ENCODE data around the gene CETN1. TPM values are rescaled to one million over a fixed set of nuclear protein-coding genes. Genes with fewer than 3 reads are reported as not detected.

CETN1 gene
- total and polyA plus RNA-seq, 2 donors (not counting 1 experiment from before 2014, with no cell fraction given), result not detected

DNA sequence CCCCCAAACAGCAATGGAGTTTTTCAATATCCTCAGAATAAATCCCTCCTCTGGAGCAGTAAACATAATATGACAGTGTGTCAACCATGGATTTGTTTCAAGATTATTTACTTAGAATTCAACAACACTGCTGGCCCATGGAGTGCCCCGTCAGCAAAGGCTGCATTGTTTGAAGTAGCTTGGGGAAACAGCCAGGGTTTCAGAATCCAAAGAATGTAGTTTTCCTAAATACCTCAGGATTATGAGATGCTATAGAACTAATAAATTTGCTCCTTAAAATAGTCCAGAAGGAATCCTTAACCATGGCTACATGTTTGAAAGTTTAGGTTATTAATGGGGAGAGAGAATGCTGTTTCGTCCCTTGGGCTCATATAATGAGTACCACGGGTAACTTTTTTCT, 13.1 kb upstream of the CETN1 start:
- DNase-seq, result no peak
- Mint-ChIP-seq H3K4me1 (no peaks in the 10 kb centered on the region), H3K27me3 (peaks cover 7% of the 10 kb centered on the region), H3K4me3 (no peak overlapping the region), H3K27ac (no peak overlapping the region), H3K9me3 (ENCODE audit: insufficient read depth) (no peaks in the 10 kb centered on the region)
- TF ChIP-seq EZH2 (IDR thresholded peaks at IDR 0.05; ENCODE audit: borderline replicate concordance, insufficient read depth, low read depth, low read length, poor library complexity, severe bottlenecking) (no peak), CTCF (IDR thresholded peaks at IDR 0.05) (no peak)
- no CpG with 5 or more reads among the region's 3 CpGs for WGBS (ENCODE audit: insufficient coverage)
- Histone ChIP-seq H3K9me3 (ENCODE audit: control extremely low read depth in 1 of 3, control insufficient read depth in 2 of 3, insufficient read depth in 1 of 3, low read length in 2 of 3) (no peaks in the 10 kb centered on the region), H3K79me2 (ENCODE audit: control insufficient read depth, insufficient read depth, low read length) (no peaks in the 10 kb centered on the region), H3K36me3 (replicated peaks in 1 of 2; ENCODE audit: control extremely low read depth in 1 of 2, control insufficient read depth in 1 of 2, extremely low read depth in 1 of 2, insufficient read depth in 2 of 2, low read length in 1 of 2) (no peaks in the 10 kb centered on the region), H2AFZ (ENCODE audit: insufficient read depth, low read depth, low read length, poor library complexity, severe bottlenecking) (no peak overlapping the region), H3K4me1 (ENCODE audit: control insufficient read depth in 2 of 2, insufficient read depth in 2 of 2, low read length in 2 of 2) (no peaks in the 10 kb centered on the region), H4K20me1 (ENCODE audit: control insufficient read depth, insufficient read depth, low read length, poor library complexity, severe bottlenecking) (no peaks in the 10 kb centered on the region), H3K27ac (ENCODE audit: low read length in 2 of 2) (no peak overlapping the region), H3K4me3 (ENCODE audit: control extremely low read depth in 1 of 5, extremely low read depth in 1 of 5, insufficient read depth in 1 of 5, low read depth in 2 of 5, low read length in 4 of 5) (no peak overlapping the region), H3K4me2 (replicated peaks; ENCODE audit: low read depth, low read length, poor library complexity, severe bottlenecking) (no peak overlapping the region), H3K27me3 (replicated peaks in 1 of 4; ENCODE audit: control extremely low read depth in 1 of 4, control insufficient read depth in 3 of 4, insufficient read depth in 4 of 4, low read length in 3 of 4) (no peaks in the 10 kb centered on the region), H3K9ac (ENCODE audit: low read length) (no peak overlapping the region)
- POLR2A ChIA-PET, result no interaction called here
- intact Hi-C loops (cut with micrococcal nuclease), result no loop called here
- CTCF ChIA-PET, result no interaction called here
- no peak for ATAC-seq (ENCODE audit: low read depth)

DNA sequence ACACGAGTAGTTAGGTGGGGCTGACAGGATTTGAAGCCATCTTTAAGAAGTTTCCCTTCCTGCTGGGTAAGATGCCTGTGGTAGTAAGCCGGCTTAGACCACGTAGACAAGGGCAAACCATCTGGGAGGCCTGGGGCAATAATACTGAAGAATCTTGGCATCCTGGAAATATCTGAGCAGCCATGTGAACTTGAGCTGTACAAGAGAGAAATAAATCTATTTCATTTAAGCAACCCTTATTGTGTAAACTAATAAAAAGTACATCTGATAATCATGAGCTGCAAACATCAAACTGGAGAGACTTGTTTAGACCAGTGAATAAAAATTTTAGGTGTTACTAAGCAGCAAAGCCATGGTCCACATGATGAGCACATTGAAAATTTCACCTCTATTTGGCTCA, 11.4 kb upstream of the CETN1 start:
- no peaks in the 10 kb centered on the region for H3K27me3 ChIP-seq (replicated peaks in 1 of 4; ENCODE audit: control extremely low read depth in 1 of 4, control insufficient read depth in 3 of 4, insufficient read depth in 4 of 4, low read length in 3 of 4)
- no peak overlapping the region for H3K27ac ChIP-seq (ENCODE audit: low read length in 2 of 2)
- Mint-ChIP-seq H3K9me3 (ENCODE audit: insufficient read depth) (no peaks in the 10 kb centered on the region), H3K27ac (no peak overlapping the region), H3K27me3 (peaks cover 7% of the 10 kb centered on the region), H3K4me3 (no peak overlapping the region), H3K4me1 (no peaks in the 10 kb centered on the region)
- ChIA-PET CTCF (interaction anchor here (0.6 kb wide), 1 partner anchor 51 kb away, joined by 4 read pairs; no protein-coding TSS in a partner anchor), POLR2A (no interaction called here)
- no peak overlapping the region for H3K4me3 ChIP-seq (ENCODE audit: control extremely low read depth in 1 of 5, extremely low read depth in 1 of 5, insufficient read depth in 1 of 5, low read depth in 2 of 5, low read length in 4 of 5)
- ATAC-seq (ENCODE audit: low read depth), result no peak
- H2AFZ ChIP-seq (ENCODE audit: insufficient read depth, low read depth, low read length, poor library complexity, severe bottlenecking), result no peak overlapping the region
- DNase-seq, result no peak
- H3K9ac ChIP-seq (ENCODE audit: low read length), result no peak overlapping the region
- TF ChIP-seq CTCF (IDR thresholded peaks at IDR 0.05) (no peak), EZH2 (IDR thresholded peaks at IDR 0.05; ENCODE audit: borderline replicate concordance, insufficient read depth, low read depth, low read length, poor library complexity, severe bottlenecking) (no peak)
- no peak overlapping the region for H3K4me2 ChIP-seq (replicated peaks; ENCODE audit: low read depth, low read length, poor library complexity, severe bottlenecking)
- intact Hi-C loops (cut with micrococcal nuclease), result no loop called here
- no peaks in the 10 kb centered on the region for H4K20me1 ChIP-seq (ENCODE audit: control insufficient read depth, insufficient read depth, low read length, poor library complexity, severe bottlenecking)
- H3K36me3 ChIP-seq (replicated peaks in 1 of 2; ENCODE audit: control extremely low read depth in 1 of 2, control insufficient read depth in 1 of 2, extremely low read depth in 1 of 2, insufficient read depth in 2 of 2, low read length in 1 of 2), result no peaks in the 10 kb centered on the region
- H3K4me1 ChIP-seq (ENCODE audit: control insufficient read depth in 2 of 2, insufficient read depth in 2 of 2, low read length in 2 of 2), result no peaks in the 10 kb centered on the region
- no peaks in the 10 kb centered on the region for H3K9me3 ChIP-seq (ENCODE audit: control extremely low read depth in 1 of 3, control insufficient read depth in 2 of 3, insufficient read depth in 1 of 3, low read length in 2 of 3)
- 89% methylated on average over 3 of the region's 3 CpGs for WGBS (ENCODE audit: insufficient coverage)
- H3K79me2 ChIP-seq (ENCODE audit: control insufficient read depth, insufficient read depth, low read length), result no peaks in the 10 kb centered on the region
